Panc1 (cell line): ENCODE data around the gene FILIP1L. TPM values are rescaled to one million over a fixed set of nuclear protein-coding genes. Genes with fewer than 3 reads are reported as not detected.

Experiments
- ATAC-seq: fragments of 200-7000 bp; cut with Tn5 transposase; 2 replicates; pipeline ENCODE4 v1.9.1; 2020; ENCODE audit warnings: mild to moderate bottlenecking, moderate library complexity
- BruUV-seq: library from RNA; stranded (reverse); fragments of 400-500 nt; replicated peaks from 2 replicates; lab custom pipeline; 2021; lab: Mats Ljungman, UMichigan
- CTCF ChIA-PET: fragments of 300-600 bp; sonication (Branson Sonifier 250); formaldehyde crosslinking; loops from one replicate; lab custom pipeline; 2022; ENCODE audit warnings: antibody characterized with exemption; lab: Charles Lee
- POLR2A ChIA-PET: fragments of 300-600 bp; sonication (Branson Sonifier 250); formaldehyde crosslinking; loops from one replicate; lab custom pipeline; 2022; ENCODE audit warnings: antibody characterized with exemption; lab: Charles Lee
- DNase-seq: peaks from one replicate; pipeline ENCODE4 v3.0.0-alpha.2; 2010; ENCODE audit warnings: low read depth, low spot score
- H3K27ac ChIP-seq: 2 replicates; pipeline ENCODE4 v1.5.1; 2011; ENCODE audit warnings: mild to moderate bottlenecking, low read length, inconsistent platforms
- H3K27me3 ChIP-seq: fragments of 200-500 bp; sonication (Bioruptor generic); 2 replicates; pipeline ENCODE4 v1.6.0; 2014; ENCODE audit warnings: low read length, inconsistent platforms; ENCODE audit not compliant: control insufficient read depth, insufficient read depth
- H3K36me3 ChIP-seq: fragments of 200-500 bp; sonication (Bioruptor generic); 2 replicates; pipeline ENCODE4 v1.5.1; 2014; ENCODE audit warnings: inconsistent platforms, mild to moderate bottlenecking, low read length, moderate library complexity; ENCODE audit not compliant: control insufficient read depth, insufficient read depth
- H3K4me1 ChIP-seq: 2 replicates; pipeline ENCODE4 v1.5.1; 2011; ENCODE audit warnings: inconsistent platforms, mild to moderate bottlenecking, low read length, moderate library complexity; ENCODE audit not compliant: control insufficient read depth, insufficient read depth
- H3K4me3 ChIP-seq, 2 experiments: 2 replicates each; pipeline ENCODE4 v1.5.1; 2011 to 2012; ENCODE audit warnings: low read depth in 2 of 2, low read length in 2 of 2, mild to moderate bottlenecking in 2 of 2, inconsistent platforms in 1 of 2, moderate library complexity in 1 of 2
- H3K9me3 ChIP-seq: fragments of 200-500 bp; sonication (Bioruptor generic); 2 replicates; pipeline ENCODE4 v1.5.1; 2014; ENCODE audit warnings: low read depth, mild to moderate bottlenecking, inconsistent platforms, low read length, moderate library complexity; ENCODE audit not compliant: control insufficient read depth, insufficient read depth
- POLR2AphosphoS5 ChIP-seq: IDR thresholded peaks from 2 replicates; pipeline ENCODE4 v1.6.1; 2012; ENCODE audit warnings: mild to moderate bottlenecking, low read depth, low read length, moderate library complexity
- SIN3A ChIP-seq: IDR thresholded peaks from 2 replicates; pipeline ENCODE4 v1.6.1; 2012; ENCODE audit warnings: low read depth, mild to moderate bottlenecking, low read length, moderate library complexity, borderline replicate concordance; ENCODE audit not compliant: insufficient read depth
- TCF7L2 ChIP-seq: IDR thresholded peaks from 2 replicates; pipeline ENCODE4 v1.6.1; 2011; ENCODE audit warnings: mild to moderate bottlenecking, low read depth, low read length, inconsistent platforms
- in situ Hi-C: cut with HindIII; loops from 2 replicates; pipeline ENCODE4 v1.10.0; 2016; ENCODE audit warnings: low sequenced_read_pairs, low pct_unique_long_range_greater_than_20kb
- intact Hi-C: fragments of 100-400 bp; cut with micrococcal nuclease; formaldehyde crosslinking; loops from one replicate; pipeline ENCODE4 v1.10.0; 2022; ENCODE audit not compliant: unreplicated experiment
- total RNA-seq: library from RNA; stranded (reverse); gene quantifications from one replicate; pipeline ENCODE4 v1.2.1, GENCODE V29; 2021; ENCODE audit not compliant: unreplicated experiment
- TF ChIP-seq, protein P1 (sequence below), 2 experiments: IDR thresholded peaks; 2 replicates each; pipeline ENCODE4 v1.6.1; 2011 to 2012; ENCODE audit warnings: low read depth in 2 of 2, control low read depth in 1 of 2, low read length in 1 of 2, mild to moderate bottlenecking in 1 of 2, moderate library complexity in 1 of 2; ENCODE audit not compliant: insufficient read depth in 1 of 2
- TF ChIP-seq, protein P2 (sequence below): fragments of 450-650 bp; IDR thresholded peaks from 2 replicates; pipeline ENCODE4 v1.5.1; 2017; ENCODE audit warnings: mild to moderate bottlenecking

FILIP1L gene
- total RNA-seq, 1 experiment from 2014 or later: 3.2 TPM

DNA sequence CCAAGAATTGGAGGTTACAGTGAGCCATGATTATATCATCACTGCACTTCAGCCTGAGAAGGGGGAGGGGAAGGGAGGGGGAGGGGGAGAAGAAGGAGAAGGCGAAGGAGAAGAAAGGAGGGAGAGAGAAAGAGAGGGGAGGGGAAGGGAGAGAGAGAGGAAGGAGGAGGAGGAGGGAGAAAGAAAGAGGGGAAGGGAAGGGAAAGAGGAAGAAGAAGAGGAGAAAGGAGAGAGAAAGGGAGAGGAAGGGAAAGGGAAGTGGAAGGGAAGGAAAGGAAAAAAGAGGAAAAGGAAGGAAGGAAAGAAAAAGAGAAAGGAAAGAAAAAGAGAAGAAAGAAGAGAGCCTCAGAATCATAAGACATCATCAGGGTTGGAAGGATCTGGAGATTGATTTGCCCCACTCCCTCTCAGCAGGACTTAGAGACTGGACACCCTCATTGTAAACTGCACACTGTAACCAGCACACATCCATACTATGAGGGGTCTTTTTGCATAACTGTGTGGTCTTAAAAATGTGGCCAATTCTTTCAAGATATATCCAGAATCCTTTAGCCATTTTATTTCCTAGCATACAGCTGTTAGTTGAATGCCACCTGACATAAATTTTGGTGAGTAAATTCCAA is 165.7 kb downstream of the FILIP1L start:
- no TSS peak for BruUV-seq

DNA sequence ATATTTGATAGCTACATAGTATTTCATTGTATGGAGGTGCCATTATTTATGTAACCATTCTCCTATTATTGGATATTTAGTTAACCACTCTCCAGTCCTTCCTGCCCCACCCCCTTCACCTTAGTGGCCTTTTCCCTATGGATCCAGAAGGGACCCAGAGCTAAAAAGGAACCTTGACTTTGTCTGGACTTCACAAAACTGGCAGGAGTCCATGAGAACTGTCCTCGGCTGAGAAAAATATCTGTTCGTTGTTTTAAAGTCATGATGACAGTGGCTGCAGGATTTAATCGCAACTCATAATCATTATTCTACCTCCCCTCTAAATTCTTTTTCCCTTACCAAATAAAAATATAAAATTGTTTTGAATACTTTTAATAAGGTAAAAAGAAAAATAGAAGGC is 166.9 kb downstream of the FILIP1L start:
- TF ChIP-seq TCF7L2: no peak
- TF ChIP-seq POLR2AphosphoS5: no peak
- TF ChIP-seq SIN3A: no peak
- TF ChIP-seq, protein P1, sequence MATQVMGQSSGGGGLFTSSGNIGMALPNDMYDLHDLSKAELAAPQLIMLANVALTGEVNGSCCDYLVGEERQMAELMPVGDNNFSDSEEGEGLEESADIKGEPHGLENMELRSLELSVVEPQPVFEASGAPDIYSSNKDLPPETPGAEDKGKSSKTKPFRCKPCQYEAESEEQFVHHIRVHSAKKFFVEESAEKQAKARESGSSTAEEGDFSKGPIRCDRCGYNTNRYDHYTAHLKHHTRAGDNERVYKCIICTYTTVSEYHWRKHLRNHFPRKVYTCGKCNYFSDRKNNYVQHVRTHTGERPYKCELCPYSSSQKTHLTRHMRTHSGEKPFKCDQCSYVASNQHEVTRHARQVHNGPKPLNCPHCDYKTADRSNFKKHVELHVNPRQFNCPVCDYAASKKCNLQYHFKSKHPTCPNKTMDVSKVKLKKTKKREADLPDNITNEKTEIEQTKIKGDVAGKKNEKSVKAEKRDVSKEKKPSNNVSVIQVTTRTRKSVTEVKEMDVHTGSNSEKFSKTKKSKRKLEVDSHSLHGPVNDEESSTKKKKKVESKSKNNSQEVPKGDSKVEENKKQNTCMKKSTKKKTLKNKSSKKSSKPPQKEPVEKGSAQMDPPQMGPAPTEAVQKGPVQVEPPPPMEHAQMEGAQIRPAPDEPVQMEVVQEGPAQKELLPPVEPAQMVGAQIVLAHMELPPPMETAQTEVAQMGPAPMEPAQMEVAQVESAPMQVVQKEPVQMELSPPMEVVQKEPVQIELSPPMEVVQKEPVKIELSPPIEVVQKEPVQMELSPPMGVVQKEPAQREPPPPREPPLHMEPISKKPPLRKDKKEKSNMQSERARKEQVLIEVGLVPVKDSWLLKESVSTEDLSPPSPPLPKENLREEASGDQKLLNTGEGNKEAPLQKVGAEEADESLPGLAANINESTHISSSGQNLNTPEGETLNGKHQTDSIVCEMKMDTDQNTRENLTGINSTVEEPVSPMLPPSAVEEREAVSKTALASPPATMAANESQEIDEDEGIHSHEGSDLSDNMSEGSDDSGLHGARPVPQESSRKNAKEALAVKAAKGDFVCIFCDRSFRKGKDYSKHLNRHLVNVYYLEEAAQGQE (IDR thresholded peaks at IDR 0.05; ENCODE audit: insufficient read depth in 1 of 2, low read depth in 2 of 2, low read length in 1 of 2): no peak
- TF ChIP-seq, protein P2, sequence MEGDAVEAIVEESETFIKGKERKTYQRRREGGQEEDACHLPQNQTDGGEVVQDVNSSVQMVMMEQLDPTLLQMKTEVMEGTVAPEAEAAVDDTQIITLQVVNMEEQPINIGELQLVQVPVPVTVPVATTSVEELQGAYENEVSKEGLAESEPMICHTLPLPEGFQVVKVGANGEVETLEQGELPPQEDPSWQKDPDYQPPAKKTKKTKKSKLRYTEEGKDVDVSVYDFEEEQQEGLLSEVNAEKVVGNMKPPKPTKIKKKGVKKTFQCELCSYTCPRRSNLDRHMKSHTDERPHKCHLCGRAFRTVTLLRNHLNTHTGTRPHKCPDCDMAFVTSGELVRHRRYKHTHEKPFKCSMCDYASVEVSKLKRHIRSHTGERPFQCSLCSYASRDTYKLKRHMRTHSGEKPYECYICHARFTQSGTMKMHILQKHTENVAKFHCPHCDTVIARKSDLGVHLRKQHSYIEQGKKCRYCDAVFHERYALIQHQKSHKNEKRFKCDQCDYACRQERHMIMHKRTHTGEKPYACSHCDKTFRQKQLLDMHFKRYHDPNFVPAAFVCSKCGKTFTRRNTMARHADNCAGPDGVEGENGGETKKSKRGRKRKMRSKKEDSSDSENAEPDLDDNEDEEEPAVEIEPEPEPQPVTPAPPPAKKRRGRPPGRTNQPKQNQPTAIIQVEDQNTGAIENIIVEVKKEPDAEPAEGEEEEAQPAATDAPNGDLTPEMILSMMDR: no peak
- intact Hi-C loops (no loop called here), in situ Hi-C loops (no loop called here)
- no peaks in the 10 kb centered on the region for H3K9me3 ChIP-seq
- H3K4me3 ChIP-seq: no peak overlapping the region
- no peak for ATAC-seq
- POLR2A ChIA-PET: no interaction called here
- H3K4me1 ChIP-seq: peaks cover 5% of the 10 kb centered on the region; the same call in 1 of the 2 replicates
- CTCF ChIA-PET: no interaction called here
- H3K27ac ChIP-seq: no peak overlapping the region
- H3K27me3 ChIP-seq: no peaks in the 10 kb centered on the region
- BruUV-seq: no TSS peak
- H3K36me3 ChIP-seq: no peaks in the 10 kb centered on the region
- DNase-seq: no peak

More for the DNA sequence above, 165.7 kb downstream of the FILIP1L start:
- CTCF ChIA-PET: no interaction called here
- Histone ChIP-seq H3K4me1 (peaks cover 5% of the 10 kb centered on the region; the same call in 1 of the 2 replicates), H3K27ac (peak overlapping the region; percentile 18; the same call in 1 of the 2 replicates), H3K9me3 (no peaks in the 10 kb centered on the region), H3K4me3 (no peak overlapping the region), H3K27me3 (no peaks in the 10 kb centered on the region), H3K36me3 (no peaks in the 10 kb centered on the region)
- POLR2A ChIA-PET: no interaction called here
- TF ChIP-seq, protein P2: no peak
- TF ChIP-seq, protein P1 (IDR thresholded peaks at IDR 0.05; ENCODE audit: insufficient read depth in 1 of 2, low read depth in 2 of 2, low read length in 1 of 2): no peak
- TF ChIP-seq SIN3A (no peak), POLR2AphosphoS5 (no peak), TCF7L2 (no peak)
- in situ Hi-C loops (no loop called here), intact Hi-C loops (no loop called here)
- no peak for ATAC-seq
- DNase-seq: no peak
